GM12865 (cell line): ENCODE results near the gene DNM1L.

Source experiments
- DNase-seq: peaks from one replicate; pipeline ENCODE4 v3.0.0; 2010; ENCODE audit warnings: low read depth
- H3K4me3 ChIP-seq: 2 replicates; pipeline ENCODE4 v1.5.1; 2011; ENCODE audit warnings: mild to moderate bottlenecking, low read depth, low read length, control low read depth
- TF ChIP-seq, protein P1 (sequence below): IDR thresholded peaks from 2 replicates; pipeline ENCODE4 v1.5.1; 2011; ENCODE audit warnings: low read length, control low read depth, low read depth, inconsistent platforms; ENCODE audit not compliant: insufficient read depth; ENCODE audit errors: missing control alignments

Gene DNM1L

DNA sequence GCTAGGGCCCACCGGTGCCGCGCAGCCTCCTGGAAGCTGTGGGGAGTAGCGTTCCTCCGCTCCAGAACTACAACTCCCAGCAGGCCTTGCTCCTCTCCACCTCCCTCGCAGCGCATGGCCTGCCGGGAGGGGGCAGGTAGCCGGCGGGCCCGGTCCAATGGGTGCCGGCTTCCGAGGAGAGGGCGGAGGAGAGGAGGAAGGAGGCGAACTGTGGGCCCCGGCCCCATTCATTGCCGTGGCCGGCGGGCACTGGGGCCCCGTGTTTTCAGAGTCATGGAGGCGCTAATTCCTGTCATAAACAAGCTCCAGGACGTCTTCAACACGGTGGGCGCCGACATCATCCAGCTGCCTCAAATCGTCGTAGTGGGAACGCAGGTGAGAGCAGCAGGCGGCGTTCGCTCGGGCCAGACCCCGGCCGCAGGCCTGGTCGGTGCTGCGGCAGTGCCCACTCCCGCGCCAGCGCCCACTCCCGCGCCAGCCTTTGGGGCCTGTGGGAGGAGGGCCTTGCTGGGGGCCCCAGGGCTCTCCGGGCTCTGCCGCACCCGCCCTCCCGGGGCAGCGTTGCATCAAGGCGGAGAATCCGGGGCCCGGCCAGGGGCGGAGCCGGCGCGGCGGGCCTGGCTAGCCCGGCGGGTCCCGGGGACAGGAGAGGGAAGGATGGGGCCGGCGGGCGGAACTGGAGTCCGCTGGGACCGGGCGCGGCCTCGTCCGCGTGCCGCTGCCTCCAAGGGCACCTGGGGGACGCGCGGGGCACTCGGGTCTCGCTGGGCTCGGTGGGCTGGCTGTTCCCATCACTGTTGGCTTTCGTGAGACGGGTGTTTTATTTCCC is at the start of gene DNM1L:
TSS of gene DNM1L (plus strand) at position 211 of the 829 bp plus-strand sequence. CDS start at position 274, 63 bp downstream.
- H3K4me3 ChIP-seq, result peak within 1 kb of the TSS; percentile 85
- TF ChIP-seq, protein P1, sequence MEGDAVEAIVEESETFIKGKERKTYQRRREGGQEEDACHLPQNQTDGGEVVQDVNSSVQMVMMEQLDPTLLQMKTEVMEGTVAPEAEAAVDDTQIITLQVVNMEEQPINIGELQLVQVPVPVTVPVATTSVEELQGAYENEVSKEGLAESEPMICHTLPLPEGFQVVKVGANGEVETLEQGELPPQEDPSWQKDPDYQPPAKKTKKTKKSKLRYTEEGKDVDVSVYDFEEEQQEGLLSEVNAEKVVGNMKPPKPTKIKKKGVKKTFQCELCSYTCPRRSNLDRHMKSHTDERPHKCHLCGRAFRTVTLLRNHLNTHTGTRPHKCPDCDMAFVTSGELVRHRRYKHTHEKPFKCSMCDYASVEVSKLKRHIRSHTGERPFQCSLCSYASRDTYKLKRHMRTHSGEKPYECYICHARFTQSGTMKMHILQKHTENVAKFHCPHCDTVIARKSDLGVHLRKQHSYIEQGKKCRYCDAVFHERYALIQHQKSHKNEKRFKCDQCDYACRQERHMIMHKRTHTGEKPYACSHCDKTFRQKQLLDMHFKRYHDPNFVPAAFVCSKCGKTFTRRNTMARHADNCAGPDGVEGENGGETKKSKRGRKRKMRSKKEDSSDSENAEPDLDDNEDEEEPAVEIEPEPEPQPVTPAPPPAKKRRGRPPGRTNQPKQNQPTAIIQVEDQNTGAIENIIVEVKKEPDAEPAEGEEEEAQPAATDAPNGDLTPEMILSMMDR, result no peak
- DNase-seq, result peak; percentile 96

GRCh38 chr12:32641287-32641901 is 37.7 kb upstream of the DNM1L start:
- DNase-seq, result no peak
- H3K4me3 ChIP-seq, result no peak overlapping the region
- TF ChIP-seq, protein P1, result no peak

DNA sequence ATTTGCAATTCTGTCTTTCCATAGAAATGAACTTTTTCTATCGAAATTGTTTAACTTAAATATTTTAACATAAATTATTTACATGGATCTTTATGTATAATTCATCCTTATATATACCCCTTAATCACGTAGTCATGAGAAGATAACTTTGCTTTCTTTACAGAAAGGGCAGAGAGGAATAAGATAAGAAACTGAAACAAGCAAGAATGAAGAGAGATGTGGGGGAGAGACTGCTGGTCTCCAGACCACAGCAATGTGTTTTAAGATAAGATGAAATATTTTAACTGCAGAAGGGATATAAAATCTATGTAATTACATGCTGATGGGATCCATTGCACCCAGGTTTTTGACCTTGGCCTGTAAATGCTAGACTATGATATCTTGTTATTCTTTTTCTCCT is 34.7 kb upstream of the DNM1L start:
- no peak for DNase-seq
- no peak overlapping the region for H3K4me3 ChIP-seq
- TF ChIP-seq, protein P1, result no peak

GRCh38 chr12:32647275-32647674 is 31.8 kb upstream of the DNM1L start:
- TF ChIP-seq, protein P1, result no peak
- no peak for DNase-seq
- no peak overlapping the region for H3K4me3 ChIP-seq

GRCh38 chr12:32650508-32650907 is 28.6 kb upstream of the DNM1L start:
- DNase-seq, result no peak
- no peak overlapping the region for H3K4me3 ChIP-seq
- TF ChIP-seq, protein P1, result no peak

GRCh38 chr12:32651151-32651955 is 27.7 kb upstream of the DNM1L start:
- no peak for DNase-seq
- no peak overlapping the region for H3K4me3 ChIP-seq
- TF ChIP-seq, protein P1, result no peak
